SK-N-MC (cell line): ENCODE results near the gene MLLT3.

Experiments used
- EZH2 ChIP-seq: fragments of 200-600 bp; sonication (generic); IDR thresholded peaks from one replicate; pipeline ENCODE4 v1.6.1; 2017; ENCODE audit warnings: antibody characterized with exemption
- FOXP2 ChIP-seq: optimal IDR thresholded peaks from 2 replicates; pipeline ENCODE3; 2011; ENCODE audit warnings: mild to moderate bottlenecking, moderate library complexity; ENCODE audit not compliant: insufficient read depth; ENCODE audit errors: extremely low read length, control extremely low read depth
- POLR2AphosphoS5 ChIP-seq: IDR thresholded peaks from 2 replicates; pipeline ENCODE4 v1.6.1; 2012; ENCODE audit warnings: mild to moderate bottlenecking, low read depth, low read length, borderline replicate concordance

- no peak for TF ChIP-seq EZH2
- TF ChIP-seq POLR2AphosphoS5: no peak
- no peak for TF ChIP-seq FOXP2
Observed at GRCh38 chr9:20402273-20402875, 219.9 kb downstream of the MLLT3 start.
